SK-N-SH (cell line): Measurements from ENCODE around the gene TRIM58. TPM values are rescaled to one million over a fixed set of nuclear protein-coding genes. Genes with fewer than 3 reads are reported as not detected.

Source experiments
- CTCF ChIA-PET: fragments of 300-600, 350-600 bp; formaldehyde crosslinking; extraction: SDS; loops from one replicate; lab custom pipeline; 2021; lab: Yijun Ruan, JAX
- POLR2A ChIA-PET: fragments of 350-600 bp; sonication (Branson Sonifier 250); formaldehyde crosslinking; extraction: SDS; loops from one replicate; lab custom pipeline; 2020; ENCODE audit warnings: antibody characterized with exemption, inconsistent platforms; lab: Yijun Ruan, JAX
- DNase-seq: peaks from one replicate; pipeline ENCODE4 v3.0.0; 2012
- H2AFZ ChIP-seq: fragments of 200-600 bp; sonication (generic); 2 replicates; pipeline ENCODE4 v1.8.1; 2016; ENCODE audit warnings: antibody characterized with exemption, mild to moderate bottlenecking, low read depth
- H3F3A ChIP-seq: fragments of 200-600 bp; sonication (generic); replicated peaks from 2 replicates; pipeline ENCODE3; 2016; ENCODE audit warnings: antibody characterized with exemption, mild to moderate bottlenecking; ENCODE audit not compliant: insufficient read depth
- H3K27ac ChIP-seq, 2 experiments: fragments of 200-500 bp in 1 of 2; fragments of 200-600 bp in 1 of 2; sonication (Bioruptor generic) in 1 of 2; sonication (generic), shearing (Covaris generic) in 1 of 2; 2 replicates each; pipeline versions ENCODE4 v1.5.1 to v1.6.1; 2014 to 2016; ENCODE audit warnings: low read depth in 2 of 2, inconsistent platforms in 1 of 2, low read length in 1 of 2, mild to moderate bottlenecking in 1 of 2, mixed read lengths in 1 of 2
- H3K27me3 ChIP-seq: fragments of 200-600 bp; sonication (generic), shearing (Covaris generic); 2 replicates; pipeline ENCODE4 v1.6.1; 2016; ENCODE audit warnings: mixed run types; ENCODE audit not compliant: insufficient read depth
- H3K36me3 ChIP-seq, 2 experiments: fragments of 200-500 bp in 1 of 2; fragments of 200-600 bp in 1 of 2; sonication (Bioruptor generic) in 1 of 2; sonication (generic) in 1 of 2; replicated peaks in 1 of 2; 2 replicates each; pipeline versions ENCODE3 to v1.5.1; 2014 to 2016; ENCODE audit warnings: low read length in 1 of 2, mild to moderate bottlenecking in 1 of 2; ENCODE audit not compliant: insufficient read depth in 2 of 2, control insufficient read depth in 1 of 2
- H3K4me1 ChIP-seq, 2 experiments: fragments of 200-500 bp in 1 of 2; fragments of 200-600 bp in 1 of 2; sonication (Bioruptor generic) in 1 of 2; sonication (generic), shearing (Covaris generic) in 1 of 2; 2 replicates each; pipeline versions ENCODE4 v1.5.1 to v1.6.1; 2014 to 2016; ENCODE audit warnings: low read depth in 1 of 2, low read length in 1 of 2, mixed run types in 1 of 2; ENCODE audit not compliant: insufficient read depth in 2 of 2, control insufficient read depth in 1 of 2
- H3K4me2 ChIP-seq: fragments of 200-600 bp; sonication (generic), shearing (Covaris generic); 2 replicates; pipeline ENCODE4 v1.6.1; 2017; ENCODE audit warnings: mixed run types
- H3K4me3 ChIP-seq, 2 experiments: fragments of 200-500 bp in 1 of 2; fragments of 200-600 bp in 1 of 2; sonication (Bioruptor generic) in 1 of 2; sonication (generic), shearing (Covaris generic) in 1 of 2; 2 replicates each; pipeline versions ENCODE4 v1.5.1 to v1.8.1; 2014 to 2016; ENCODE audit warnings: low read depth in 2 of 2, inconsistent platforms in 1 of 2, low read length in 1 of 2, mild to moderate bottlenecking in 1 of 2, mixed read lengths in 1 of 2, moderate library complexity in 1 of 2
- H3K79me2 ChIP-seq: fragments of 200-600 bp; sonication (generic); 2 replicates; pipeline ENCODE4 v1.8.1; 2017; ENCODE audit warnings: mild to moderate bottlenecking; ENCODE audit not compliant: insufficient read depth
- H3K9ac ChIP-seq: fragments of 200-600 bp; sonication (generic); 2 replicates; pipeline ENCODE4 v1.6.1; 2017; ENCODE audit warnings: mixed run types
- H3K9me2 ChIP-seq: fragments of 200-600 bp; sonication (generic); 2 replicates; pipeline ENCODE4 v1.6.1; 2017; ENCODE audit warnings: mixed run types
- H3K9me3 ChIP-seq: fragments of 200-600 bp; sonication (generic); 2 replicates; pipeline ENCODE4 v1.6.1; 2017; ENCODE audit warnings: mixed run types, mild to moderate bottlenecking, moderate library complexity
- H4K20me1 ChIP-seq: fragments of 200-600 bp; sonication (generic); 2 replicates; pipeline ENCODE4 v1.6.1; 2017; ENCODE audit warnings: mild to moderate bottlenecking, mixed run types; ENCODE audit not compliant: insufficient read depth
- CTCF ChIP-seq: fragments of 200-600 bp; sonication (generic); IDR thresholded peaks from 2 replicates; pipeline ENCODE4 v1.6.1; 2017; ENCODE audit warnings: antibody characterized with exemption, mild to moderate bottlenecking, moderate library complexity
- EP300 ChIP-seq, 2 experiments: IDR thresholded peaks; 2 replicates each; pipeline versions ENCODE4 v1.4.0 to v1.6.1; 2012; ENCODE audit warnings: borderline replicate concordance in 1 of 2, low read depth in 1 of 2, low read length in 1 of 2
- EZH2phosphoT487 ChIP-seq: fragments of 200-600 bp; sonication (generic); IDR thresholded peaks from 2 replicates; pipeline ENCODE4 v1.6.1; 2017; ENCODE audit warnings: low read depth, mixed run types, mild to moderate bottlenecking, antibody characterized with exemption, moderate library complexity, borderline replicate concordance
- FOSL2 ChIP-seq: IDR thresholded peaks from 2 replicates; pipeline ENCODE4 v1.4.0; 2012; ENCODE audit warnings: low read depth, mild to moderate bottlenecking, moderate library complexity, borderline replicate concordance
- FOXJ3 ChIP-seq: sonication (generic); formaldehyde crosslinking; IDR thresholded peaks from 2 replicates; pipeline ENCODE4 v1.5.1; 2020; ENCODE audit warnings: mild to moderate bottlenecking, missing genetic modification reagents
- FOXM1 ChIP-seq: IDR thresholded peaks from 2 replicates; pipeline ENCODE4 v1.4.0; 2012; ENCODE audit warnings: low read depth, mild to moderate bottlenecking
- IRF3 ChIP-seq: fragments of 150-350 bp; IDR thresholded peaks from 2 replicates; pipeline ENCODE4 v1.6.1; 2016; ENCODE audit warnings: mild to moderate bottlenecking, low read depth, low read length
- JUND ChIP-seq: IDR thresholded peaks from 2 replicates; pipeline ENCODE4 v1.4.0; 2012
- NFIC ChIP-seq: IDR thresholded peaks from 2 replicates; pipeline ENCODE4 v1.4.0; 2012; ENCODE audit warnings: borderline replicate concordance
- NRF1 ChIP-seq: IDR thresholded peaks from 2 replicates; pipeline ENCODE4 v1.6.1; 2012; ENCODE audit warnings: low read depth, mild to moderate bottlenecking, low read length
- RAD21 ChIP-seq: IDR thresholded peaks from 2 replicates; pipeline ENCODE4 v1.6.1; 2012; ENCODE audit warnings: mild to moderate bottlenecking, low read length
- REST ChIP-seq: IDR thresholded peaks from 2 replicates; pipeline ENCODE4 v1.6.1; 2012; ENCODE audit warnings: mild to moderate bottlenecking, low read depth, low read length, moderate library complexity
- RXRA ChIP-seq: IDR thresholded peaks from 2 replicates; pipeline ENCODE4 v1.4.0; 2012; ENCODE audit warnings: low read depth, mild to moderate bottlenecking, borderline replicate concordance
- USF1 ChIP-seq: IDR thresholded peaks from 2 replicates; pipeline ENCODE4 v1.4.0; 2012; ENCODE audit warnings: low read depth, borderline replicate concordance
- YY1 ChIP-seq: IDR thresholded peaks from 2 replicates; pipeline ENCODE4 v1.4.0; 2012; ENCODE audit warnings: low read depth, mild to moderate bottlenecking
- ZBTB33 ChIP-seq: IDR thresholded peaks from 2 replicates; pipeline ENCODE4 v1.4.0; 2012; ENCODE audit warnings: low read depth, borderline replicate concordance
- WGBS: methylation state at CpG from one replicate; pipeline ENCODE4 v1.1.6; 2017; ENCODE audit warnings: low lambda C conversion rate; 5-methylcytosine and 5-hydroxymethylcytosine counted together
- polyA plus RNA-seq, 3 experiments: library from polyadenylated mRNA; depleted of rRNA; stranded (reverse); fragments of >200 nt; gene quantifications; 2 replicates each; pipeline ENCODE4 v1.2.3, GENCODE V29; 2012

The TRIM58 gene
- polyA plus RNA-seq, 1 of the 3 experiments (the other 2 are of a cell fraction), result 0.35 TPM

- Histone ChIP-seq H2AFZ (no peak overlapping the region), H3K27ac (no peak overlapping the region), H3K4me2 (no peak overlapping the region), H3K9me3 (no peaks in the 10 kb centered on the region), H3K4me3 (no peak overlapping the region), H3F3A (no peaks in the 10 kb centered on the region), H3K79me2 (no peaks in the 10 kb centered on the region), H3K27me3 (no peaks in the 10 kb centered on the region; the same call in 1 of the 2 replicates), H4K20me1 (no peaks in the 10 kb centered on the region), H3K4me1 (no peaks in the 10 kb centered on the region), H3K9ac (no peak overlapping the region), H3K9me2 (no peaks in the 10 kb centered on the region), H3K36me3 (no peaks in the 10 kb centered on the region)
- 40% methylated on average over 6 of the region's 6 CpGs for WGBS
- CTCF ChIA-PET, result no interaction called here
- TF ChIP-seq FOXJ3 (CRISPR knock-in tag) (no peak), REST (no peak), FOXM1 (no peak), EZH2phosphoT487 (no peak), RAD21 (no peak), NFIC (no peak), CTCF (no peak), YY1 (no peak), NRF1 (no peak)
- POLR2A ChIA-PET, result no interaction called here
- no peak for DNase-seq
Measured at GRCh38 chr1:247865416-247865815, 8.4 kb downstream of the TRIM58 start.

- no peaks in the 10 kb centered on the region for H3K4me1 ChIP-seq
- H2AFZ ChIP-seq, result no peak overlapping the region
- H3K27me3 ChIP-seq, result peaks cover 3% of the 10 kb centered on the region; the same call in 1 of the 2 replicates
- no peak overlapping the region for H3K4me2 ChIP-seq
- WGBS, result 3% methylated on average over 4 of the region's 9 CpGs
- H3K9me3 ChIP-seq, result no peaks in the 10 kb centered on the region
- no peaks in the 10 kb centered on the region for H3F3A ChIP-seq
- H3K36me3 ChIP-seq, result no peaks in the 10 kb centered on the region
- DNase-seq, result no peak
- no peaks in the 10 kb centered on the region for H3K9me2 ChIP-seq
- CTCF ChIA-PET, result no interaction called here
- H4K20me1 ChIP-seq, result no peaks in the 10 kb centered on the region
- no peak overlapping the region for H3K27ac ChIP-seq
- no peaks in the 10 kb centered on the region for H3K79me2 ChIP-seq
- POLR2A ChIA-PET, result no interaction called here
- H3K4me3 ChIP-seq, result no peak overlapping the region
- H3K9ac ChIP-seq, result no peak overlapping the region
- no peak for TF ChIP-seq USF1
- no peak for TF ChIP-seq JUND
- no peak for TF ChIP-seq EP300 (IDR thresholded peaks at IDR 0.05; ENCODE audit: borderline replicate concordance in 1 of 2, low read depth in 1 of 2, low read length in 1 of 2)
- TF ChIP-seq ZBTB33, result no peak
- TF ChIP-seq CTCF, result no peak
- TF ChIP-seq FOSL2, result no peak
- no peak for TF ChIP-seq IRF3
- TF ChIP-seq RXRA, result no peak
Measured at GRCh38 chr1:247883346-247883745, 26.4 kb downstream of the TRIM58 start.
